Spleen (tissue), 7 donors: ENCODE measurements around the gene ATP1A1.

ENCODE experiments used
- POLR2A ChIP-seq, 3 donors: fragments of 450-650 bp; IDR thresholded peaks; one replicate each; pipeline ENCODE4 v1.5.1; 2017; ENCODE audit warnings: antibody characterized with exemption in 3 of 3, mild to moderate bottlenecking in 1 of 3
- POLR2AphosphoS5 ChIP-seq, 3 donors: sonication (generic); formaldehyde crosslinking; IDR thresholded peaks; one replicate each; pipeline ENCODE4 v1.5.1; 2017; ENCODE audit warnings: antibody characterized with exemption in 3 of 3
- TF ChIP-seq, protein P1 (sequence below), 11 experiments: fragments of 200-600 bp in 7 of 11; fragments of 450-650 bp in 4 of 11; sonication (generic) in 4 of 11; IDR thresholded peaks in 8 of 11; conservative IDR thresholded peaks in 3 of 11; 1 replicate in 7 of 11; 2 replicates in 4 of 11; pipeline versions ENCODE4 v1.4.0 to v1.8.0; 2016 to 2021; ENCODE audit warnings: antibody characterized with exemption in 11 of 11, inconsistent platforms in 4 of 11, mild to moderate bottlenecking in 1 of 11
- donor health status: DM: no; HTN: no; CAD: no; lungs with moderate emphysema.
- donor health status: DM: no; HTN: no; CAD: no.
- donor health status: DM: no; HTN: no; CAD: no.

DNA sequence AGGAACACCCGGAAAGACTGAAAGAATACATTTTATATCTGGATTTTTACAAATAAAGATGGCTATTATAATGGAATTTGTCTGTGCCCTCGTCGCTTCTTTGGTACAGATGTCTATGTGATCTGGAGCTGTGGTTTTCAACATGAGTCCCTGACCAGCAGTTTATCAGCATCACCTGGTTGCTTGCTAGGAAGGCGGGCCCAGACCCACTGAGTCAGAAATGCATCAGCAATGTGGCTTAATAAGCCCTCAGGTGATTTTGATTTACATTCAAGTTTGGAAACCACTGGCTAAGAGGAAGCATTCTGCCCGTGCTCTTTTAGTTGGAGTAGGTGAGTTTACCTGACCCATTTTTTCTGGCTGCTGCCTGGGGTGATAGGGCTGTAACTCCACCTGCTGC is 31.7 kb downstream of the ATP1A1 start:
- TF ChIP-seq POLR2A (IDR thresholded peaks at IDR 0.05): no peak
- TF ChIP-seq, protein P1, sequence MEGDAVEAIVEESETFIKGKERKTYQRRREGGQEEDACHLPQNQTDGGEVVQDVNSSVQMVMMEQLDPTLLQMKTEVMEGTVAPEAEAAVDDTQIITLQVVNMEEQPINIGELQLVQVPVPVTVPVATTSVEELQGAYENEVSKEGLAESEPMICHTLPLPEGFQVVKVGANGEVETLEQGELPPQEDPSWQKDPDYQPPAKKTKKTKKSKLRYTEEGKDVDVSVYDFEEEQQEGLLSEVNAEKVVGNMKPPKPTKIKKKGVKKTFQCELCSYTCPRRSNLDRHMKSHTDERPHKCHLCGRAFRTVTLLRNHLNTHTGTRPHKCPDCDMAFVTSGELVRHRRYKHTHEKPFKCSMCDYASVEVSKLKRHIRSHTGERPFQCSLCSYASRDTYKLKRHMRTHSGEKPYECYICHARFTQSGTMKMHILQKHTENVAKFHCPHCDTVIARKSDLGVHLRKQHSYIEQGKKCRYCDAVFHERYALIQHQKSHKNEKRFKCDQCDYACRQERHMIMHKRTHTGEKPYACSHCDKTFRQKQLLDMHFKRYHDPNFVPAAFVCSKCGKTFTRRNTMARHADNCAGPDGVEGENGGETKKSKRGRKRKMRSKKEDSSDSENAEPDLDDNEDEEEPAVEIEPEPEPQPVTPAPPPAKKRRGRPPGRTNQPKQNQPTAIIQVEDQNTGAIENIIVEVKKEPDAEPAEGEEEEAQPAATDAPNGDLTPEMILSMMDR (IDR thresholded peaks at IDR 0.05 in 8 of 11, conservative IDR thresholded peaks at IDR 0.05 in 3 of 11): no peak
- no peak for TF ChIP-seq POLR2AphosphoS5 (IDR thresholded peaks at IDR 0.05)
